OCI-LY1 (cell line): ENCODE data around the gene SCAMP5.

ENCODE experiments used
- CTCF ChIP-seq: fragments of 200-600 bp; sonication (generic), shearing (Covaris generic); IDR thresholded peaks from 2 replicates; pipeline ENCODE4 v1.5.1; 2017; ENCODE audit warnings: mild to moderate bottlenecking, antibody characterized with exemption, low read length, moderate library complexity, mixed read lengths
- EZH2 ChIP-seq: fragments of 200-600 bp; sonication (generic), shearing (Covaris generic); IDR thresholded peaks from 2 replicates; pipeline ENCODE4 v1.8.0; 2017; ENCODE audit warnings: borderline replicate concordance, mixed run types, mild to moderate bottlenecking, antibody characterized with exemption, low read length, moderate library complexity, mixed read lengths

DNA sequence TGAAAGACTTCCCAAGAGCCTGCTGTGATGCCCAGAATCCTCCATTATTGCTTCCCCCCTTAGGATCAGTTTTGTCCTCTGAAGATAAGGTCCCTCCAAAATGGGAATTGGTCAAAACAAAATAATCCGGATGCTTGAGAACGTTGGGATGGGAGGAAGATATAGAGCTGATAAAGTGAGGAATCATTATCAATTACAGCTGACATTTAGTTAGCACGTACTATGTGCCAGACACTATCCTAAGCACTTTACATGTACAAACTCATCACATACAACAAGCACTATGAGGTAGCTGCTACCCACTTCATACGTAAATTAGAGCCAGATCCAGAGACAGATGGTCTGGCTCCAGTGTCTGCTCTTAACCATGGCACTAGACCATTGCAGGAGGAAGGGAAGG, 32.1 kb upstream of the SCAMP5 start:
- TF ChIP-seq CTCF (no peak), EZH2 (no peak)
